HFF-Myc (cell line): ENCODE data around the gene PIGT.
A peak's percentile ranks its signal among the peaks of the same experiment; 100 is the strongest.

Experiments used
- DNase-seq: peaks from one replicate; pipeline ENCODE4 v3.0.0-alpha.2; 2011; ENCODE audit warnings: low read depth; ENCODE audit errors: extremely low read depth
- H3K4me3 ChIP-seq: replicated peaks from 2 replicates; pipeline ENCODE4 v1.5.1; 2011; ENCODE audit warnings: low read depth, mild to moderate bottlenecking, control low read depth, low read length
- TF ChIP-seq, protein P1 (sequence below): IDR thresholded peaks from 2 replicates; pipeline ENCODE4 v1.5.1; 2012; ENCODE audit warnings: mild to moderate bottlenecking, low read depth, low read length, control low read depth; ENCODE audit errors: missing control alignments

Gene PIGT

DNA sequence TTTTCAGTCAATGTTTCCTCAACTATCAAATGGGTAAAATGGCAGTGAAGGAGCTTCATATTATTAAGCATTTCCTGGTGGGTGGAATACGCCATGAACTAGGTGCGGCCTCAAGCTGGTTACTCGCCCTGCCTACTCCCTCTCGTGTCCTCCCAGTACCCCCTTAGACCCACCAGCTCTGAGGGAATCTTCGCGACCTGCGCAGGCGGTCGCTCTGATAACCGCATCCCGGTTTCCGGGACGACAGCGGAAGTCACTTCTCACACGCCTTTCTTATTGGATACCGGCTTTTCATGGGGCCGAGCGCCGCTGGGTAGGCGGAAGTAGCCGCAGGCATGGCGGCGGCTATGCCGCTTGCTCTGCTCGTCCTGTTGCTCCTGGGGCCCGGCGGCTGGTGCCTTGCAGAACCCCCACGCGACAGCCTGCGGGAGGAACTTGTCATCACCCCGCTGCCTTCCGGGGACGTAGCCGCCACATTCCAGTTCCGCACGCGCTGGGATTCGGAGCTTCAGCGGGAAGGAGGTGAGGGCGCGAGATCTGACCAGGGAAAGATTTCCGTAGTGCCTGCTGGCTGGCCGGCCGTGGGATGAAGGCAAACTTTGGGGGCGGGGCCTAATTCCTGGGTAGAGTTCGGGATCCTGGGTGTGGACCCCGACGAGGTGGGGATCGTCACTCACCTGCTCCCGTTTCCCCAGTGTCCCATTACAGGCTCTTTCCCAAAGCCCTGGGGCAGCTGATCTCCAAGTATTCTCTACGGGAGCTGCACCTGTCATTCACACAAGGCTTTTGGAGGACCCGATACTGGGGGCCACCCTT is at the start of gene PIGT:
Gene PIGT, plus strand, starts transcription at position 320 of the 816 bp plus-strand sequence. Its CDS starts 16 bp downstream, at position 336.
- DNase-seq = peak; percentile 36
- H3K4me3 ChIP-seq = peak within 1 kb of the TSS; percentile 82
- TF ChIP-seq, protein P1, sequence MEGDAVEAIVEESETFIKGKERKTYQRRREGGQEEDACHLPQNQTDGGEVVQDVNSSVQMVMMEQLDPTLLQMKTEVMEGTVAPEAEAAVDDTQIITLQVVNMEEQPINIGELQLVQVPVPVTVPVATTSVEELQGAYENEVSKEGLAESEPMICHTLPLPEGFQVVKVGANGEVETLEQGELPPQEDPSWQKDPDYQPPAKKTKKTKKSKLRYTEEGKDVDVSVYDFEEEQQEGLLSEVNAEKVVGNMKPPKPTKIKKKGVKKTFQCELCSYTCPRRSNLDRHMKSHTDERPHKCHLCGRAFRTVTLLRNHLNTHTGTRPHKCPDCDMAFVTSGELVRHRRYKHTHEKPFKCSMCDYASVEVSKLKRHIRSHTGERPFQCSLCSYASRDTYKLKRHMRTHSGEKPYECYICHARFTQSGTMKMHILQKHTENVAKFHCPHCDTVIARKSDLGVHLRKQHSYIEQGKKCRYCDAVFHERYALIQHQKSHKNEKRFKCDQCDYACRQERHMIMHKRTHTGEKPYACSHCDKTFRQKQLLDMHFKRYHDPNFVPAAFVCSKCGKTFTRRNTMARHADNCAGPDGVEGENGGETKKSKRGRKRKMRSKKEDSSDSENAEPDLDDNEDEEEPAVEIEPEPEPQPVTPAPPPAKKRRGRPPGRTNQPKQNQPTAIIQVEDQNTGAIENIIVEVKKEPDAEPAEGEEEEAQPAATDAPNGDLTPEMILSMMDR = no peak

DNA sequence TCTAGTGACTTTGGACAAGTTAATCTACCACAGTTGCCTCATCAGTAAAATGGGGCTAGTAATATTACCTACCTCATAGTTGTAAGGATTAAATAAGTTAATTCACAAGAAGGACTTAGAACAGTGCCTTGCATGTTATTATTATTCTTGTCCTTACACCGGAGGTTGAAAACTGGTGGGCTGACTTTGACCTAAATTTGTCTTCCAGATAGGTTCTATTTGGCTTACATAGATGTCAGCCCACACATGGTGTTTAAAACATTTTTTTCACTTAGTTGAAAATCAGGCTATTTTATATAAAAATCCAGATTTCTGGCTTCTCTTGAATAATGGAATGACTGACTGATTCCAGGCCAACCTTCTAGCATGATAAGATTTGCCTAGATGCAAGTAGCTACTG is 49.7 kb upstream of the PIGT start:
- TF ChIP-seq, protein P1 = no peak
- no peak overlapping the region for H3K4me3 ChIP-seq
- no peak for DNase-seq

DNA sequence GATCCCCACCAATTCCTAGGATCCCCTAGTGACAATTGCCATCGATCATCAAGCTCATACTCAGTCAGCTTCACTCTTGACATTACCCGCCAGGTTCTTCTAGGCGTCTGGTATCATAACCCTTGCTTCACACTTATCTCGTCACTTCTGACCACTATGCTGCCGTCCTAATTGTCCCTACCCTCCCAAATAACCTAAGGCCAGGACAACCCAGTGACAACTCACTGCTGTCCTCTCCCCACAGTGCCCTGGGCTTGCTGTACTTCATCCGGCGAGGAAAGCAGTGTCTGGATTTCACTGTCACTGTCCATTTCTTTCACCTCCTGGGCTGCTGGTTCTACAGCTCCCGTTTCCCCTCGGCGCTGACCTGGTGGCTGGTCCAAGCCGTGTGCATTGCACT is 49.3 kb upstream of the PIGT start:
- TF ChIP-seq, protein P1 = no peak
- DNase-seq = no peak
- no peak overlapping the region for H3K4me3 ChIP-seq

DNA sequence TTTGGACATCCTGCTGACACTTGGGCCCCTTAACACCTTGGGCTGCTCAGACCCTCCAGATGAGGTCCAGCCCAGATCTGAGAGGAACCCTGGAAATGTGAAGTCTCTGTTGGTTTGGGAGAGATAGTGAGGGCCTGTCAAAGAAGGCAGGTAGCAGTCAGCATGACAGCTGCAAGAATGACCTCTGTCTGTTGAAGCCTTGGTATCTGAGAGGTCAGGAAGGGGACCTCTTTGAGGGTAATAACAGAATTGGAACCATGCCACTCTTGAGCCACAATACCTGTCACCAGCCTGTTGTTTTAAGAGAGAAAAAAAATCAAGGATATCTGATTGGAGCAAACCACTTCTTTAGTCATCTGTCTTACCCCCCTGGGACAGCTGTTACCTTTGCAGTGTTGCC is 48.8 kb upstream of the PIGT start:
- no peak for DNase-seq
- no peak overlapping the region for H3K4me3 ChIP-seq
- TF ChIP-seq, protein P1 = no peak

DNA sequence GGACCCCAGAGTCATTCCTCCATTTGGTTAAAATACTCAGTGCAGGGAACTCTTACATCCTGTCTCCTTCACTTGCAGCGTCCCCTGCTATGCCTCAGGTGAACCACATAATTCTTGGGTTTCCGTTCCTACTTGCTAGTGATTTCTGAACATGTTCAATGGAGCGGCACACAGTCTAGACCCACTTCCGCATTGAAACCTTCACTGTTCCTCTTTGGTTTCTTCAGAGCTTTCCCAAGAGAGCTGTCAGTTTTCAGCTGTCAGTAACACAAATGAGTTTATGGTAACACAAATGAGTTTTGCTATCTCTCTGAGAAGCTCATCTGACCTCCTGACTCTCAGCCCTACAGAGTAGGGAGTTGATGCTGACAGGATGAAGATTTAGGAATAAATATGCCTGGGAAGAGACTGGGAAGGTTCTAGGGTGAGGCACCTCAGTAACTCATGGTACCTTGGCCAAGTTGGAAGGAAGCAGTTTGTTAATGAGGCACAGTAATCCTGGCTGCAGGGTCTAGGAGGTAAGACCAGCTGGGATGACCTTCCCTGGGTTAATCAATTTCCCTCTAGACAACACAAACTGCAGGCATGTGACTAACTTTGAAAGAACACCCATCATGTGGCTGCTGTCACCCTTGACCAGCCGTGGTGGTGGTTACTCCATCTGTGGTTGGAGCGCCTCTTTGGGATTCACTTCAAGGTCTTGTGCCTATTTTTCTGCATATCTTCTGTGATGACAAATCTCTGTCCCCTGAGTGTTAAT is 47.5 kb upstream of the PIGT start:
- TF ChIP-seq, protein P1 = no peak
- no peak for DNase-seq

DNA sequence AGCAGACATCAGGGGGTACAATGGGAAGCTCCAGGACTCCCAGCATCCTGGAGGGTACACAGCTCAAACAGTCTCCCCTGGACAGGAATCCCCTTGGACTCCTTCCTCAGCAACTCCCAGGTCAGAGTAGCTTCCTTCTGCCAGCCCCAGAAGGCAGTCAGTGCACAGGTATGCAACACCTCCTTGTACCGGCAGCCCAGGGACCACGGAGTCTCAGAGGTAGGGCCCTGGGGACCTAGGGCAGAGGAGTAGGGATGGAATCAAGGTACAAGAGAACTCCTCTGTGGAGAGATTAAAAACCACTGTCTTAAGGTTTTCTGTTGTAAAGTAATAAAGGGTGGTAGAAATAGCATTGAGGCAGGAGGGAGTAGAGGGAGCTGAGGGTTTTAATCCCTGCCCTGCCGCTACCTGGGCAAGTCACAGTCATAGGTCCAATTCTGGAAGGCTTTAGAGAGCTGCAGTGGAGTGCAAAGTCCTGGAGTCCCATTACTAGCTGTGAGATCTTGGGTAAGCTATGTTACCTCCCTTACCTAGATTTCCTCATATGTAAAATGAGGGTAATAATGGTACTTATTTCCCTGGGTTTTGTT is 45.3 kb upstream of the PIGT start:
- no peak for DNase-seq
- TF ChIP-seq, protein P1 = no peak
- H3K4me3 ChIP-seq = no peak overlapping the region

More for the DNA sequence above, 47.5 kb upstream of the PIGT start:
- H3K4me3 ChIP-seq = no peak overlapping the region
